T-cell (primary cell): ENCODE results near the gene IL17RA. TPM values are rescaled to one million over a fixed set of nuclear protein-coding genes. Genes with fewer than 3 reads are reported as not detected.

Experiments
- ATAC-seq, 4 experiments: fragments of 200-7000 bp in 3 of 4; fragments of 150-1000 bp in 1 of 4; cut with Tn5 transposase; replicated peaks in 1 of 4; 1 replicate in 3 of 4; 2 replicates in 1 of 4; pipeline ENCODE4 v1.10.0; 2021; ENCODE audit warnings: moderate library complexity in 3 of 4, mild to moderate bottlenecking in 2 of 4, moderate number of reproducible peaks in 1 of 4
- CTCF ChIA-PET, 2 donors: fragments of 300-600 bp; sonication (Branson Sonifier 250); formaldehyde crosslinking; loops; one replicate each; lab custom pipeline; 2022; ENCODE audit warnings: antibody characterized with exemption in 2 of 2; lab: Charles Lee
- POLR2A ChIA-PET, 2 donors: fragments of 300-600 bp; sonication (Branson Sonifier 250); formaldehyde crosslinking; loops; one replicate each; lab custom pipeline; 2022; ENCODE audit warnings: antibody characterized with exemption in 2 of 2; lab: Charles Lee
- DNase-seq, 35 experiments: peaks; one replicate each; pipeline versions ENCODE4 v3.0.0 to v3.0.0-alpha.2; 2013 to 2023
- H3K27ac ChIP-seq: one replicate; pipeline ENCODE4 v1.5.1; 2013; ENCODE audit warnings: low read length
- H3K27me3 ChIP-seq, 2 experiments: replicated peaks in 1 of 2; 1 replicate in 1 of 2; 2 replicates in 1 of 2; pipeline versions ENCODE4 v1.6.1 to v1.7.0; 2013; ENCODE audit warnings: low read length in 1 of 2, mixed read lengths in 1 of 2; ENCODE audit not compliant: control insufficient read depth in 2 of 2, insufficient read depth in 2 of 2; ENCODE audit errors: extremely low read depth in 1 of 2
- H3K36me3 ChIP-seq, 2 donors: 1 replicate in 1 of 2; 2 replicates in 1 of 2; pipeline versions ENCODE4 v1.6.1 to v1.7.0; 2013; ENCODE audit warnings: low read length in 1 of 2; ENCODE audit not compliant: control insufficient read depth in 2 of 2, insufficient read depth in 1 of 2; ENCODE audit errors: extremely low read depth in 1 of 2
- H3K4me1 ChIP-seq, 2 experiments: 1 replicate in 1 of 2; 2 replicates in 1 of 2; pipeline versions ENCODE4 v1.6.1 to v1.7.0; 2013; ENCODE audit warnings: low read length in 2 of 2, mixed read lengths in 1 of 2; ENCODE audit not compliant: insufficient read depth in 2 of 2, control insufficient read depth in 1 of 2; ENCODE audit errors: extremely low read depth in 1 of 2
- H3K4me3 ChIP-seq, 2 donors: 1 replicate in 1 of 2; 2 replicates in 1 of 2; pipeline versions ENCODE4 v1.5.1 to v1.7.0; 2013; ENCODE audit warnings: mild to moderate bottlenecking in 2 of 2, low read length in 1 of 2, moderate library complexity in 1 of 2; ENCODE audit not compliant: control insufficient read depth in 1 of 2; ENCODE audit errors: extremely low read depth in 1 of 2
- H3K9me3 ChIP-seq: 2 replicates; pipeline ENCODE4 v1.7.0; 2013
- H3K27ac Mint-ChIP-seq, 2 donors: one replicate each; pipeline ENCODE4 v1.8.0; 2020 to 2021; ENCODE audit warnings: mild to moderate bottlenecking in 2 of 2, mixed read lengths in 2 of 2
- H3K27me3 Mint-ChIP-seq, 2 donors: one replicate each; pipeline ENCODE4 v1.8.0; 2021 to 2022; ENCODE audit warnings: mixed read lengths in 2 of 2
- H3K36me3 Mint-ChIP-seq: one replicate; pipeline ENCODE4 v1.8.0; 2021; ENCODE audit warnings: mixed read lengths
- H3K4me1 Mint-ChIP-seq, 3 donors: one replicate each; pipeline ENCODE4 v1.8.0; 2020 to 2022; ENCODE audit warnings: mixed read lengths in 3 of 3, mild to moderate bottlenecking in 1 of 3
- H3K4me3 Mint-ChIP-seq, 3 donors: one replicate each; pipeline ENCODE4 v1.8.0; 2020 to 2022; ENCODE audit warnings: mild to moderate bottlenecking in 3 of 3, mixed read lengths in 3 of 3, moderate library complexity in 3 of 3
- H3K9me3 Mint-ChIP-seq, 3 donors: one replicate each; pipeline ENCODE4 v1.8.0; 2020 to 2022; ENCODE audit warnings: mixed read lengths in 3 of 3
- WGBS: methylation state at CpG from one replicate; pipeline ENCODE4 v1.1.5; 2013; ENCODE audit warnings: missing lambda C conversion rate; ENCODE audit not compliant: insufficient coverage; 5-methylcytosine and 5-hydroxymethylcytosine counted together
- total RNA-seq, 35 experiments: library from RNA in 6 of 35; stranded (reverse) in 6 of 35; fragments of 120-200 nt in 1 of 35; gene quantifications; one replicate each; pipeline versions ENCODE4 v1.2.1 to v1.2.4 and lab custom pipeline; 2013 to 2026

The IL17RA gene
- total RNA-seq, 5 donors from 2014 or later (not counting 1 experiment from before 2014, with no cell fraction given), result 38.8 to 72.7 (median 61.8) TPM

GRCh38 chr22:17086788-17087497 is 2.1 kb downstream of the IL17RA start:
- peak in 3 of 35 experiments; percentile 10 to 49 (median 35) for DNase-seq
- H3K9me3 ChIP-seq, result no peaks in the 10 kb centered on the region

DNA sequence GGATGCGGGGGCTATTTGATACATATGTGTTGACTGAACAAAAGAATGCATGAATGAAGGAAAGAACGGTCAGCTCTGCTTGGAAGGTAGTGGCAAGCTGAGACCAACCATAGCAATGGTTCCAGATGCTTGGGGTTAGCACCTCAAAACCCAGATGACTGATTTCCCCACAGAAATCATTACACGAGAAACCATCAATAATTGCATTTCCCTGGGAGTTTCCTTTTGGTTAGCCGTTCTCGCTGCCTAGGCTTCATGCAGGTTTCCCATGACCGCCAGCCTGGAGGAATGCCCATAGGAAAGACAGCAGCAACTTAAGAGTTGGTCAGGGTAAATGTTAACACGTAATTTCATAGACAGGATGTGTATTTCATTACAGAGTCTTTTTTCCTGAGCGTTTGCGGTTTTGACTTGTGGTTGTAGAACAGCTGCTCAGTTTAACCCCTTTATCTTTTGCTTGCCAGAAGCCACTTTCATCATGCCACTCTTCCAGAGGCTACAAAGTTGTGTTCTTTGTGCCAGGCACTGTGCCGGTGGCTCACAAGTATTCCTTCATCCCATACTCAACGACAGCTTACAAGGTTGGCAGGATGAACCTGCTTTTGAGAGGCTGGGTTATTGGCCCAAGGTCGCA is 2.8 kb downstream of the IL17RA start:
- peaks cover 7% of the 10 kb centered on the region for H3K36me3 Mint-ChIP-seq
- H3K9me3 Mint-ChIP-seq, result no peaks in the 10 kb centered on the region
- peaks cover 70 to 75% (median 70%) of the 10 kb centered on the region in 3 donors for H3K4me1 Mint-ChIP-seq
- ATAC-seq (peak; percentile 14 to 43 (median 28)), DNase-seq (peak in 28 of 35 experiments; percentile 17 to 81 (median 43))
- POLR2A ChIA-PET, result interaction anchor here in 1 of 2 donors (0.6 kb wide), 1 partner anchor 104 kb away, joined by 6 read pairs; no protein-coding TSS in a partner anchor
- H3K9me3 ChIP-seq, result no peaks in the 10 kb centered on the region
- CTCF ChIA-PET, result interaction anchor here (0.6 to 2.2 kb wide), 3 partner anchors 84 to 422 kb away, joined by 5 to 9 read pairs (median 5); no protein-coding TSS in a partner anchor
- peak overlapping the region; percentile 98 for H3K27ac Mint-ChIP-seq
- H3K27me3 ChIP-seq, result no peaks in the 10 kb centered on the region
- H3K27ac ChIP-seq, result peak overlapping the region; percentile 13
- H3K36me3 ChIP-seq, result no peaks in the 10 kb centered on the region
- 0% methylated on average over 4 of the region's 12 CpGs for WGBS
- peak overlapping the region; percentile 93 to 96 (median 93) for H3K4me3 Mint-ChIP-seq
- peaks cover 41 to 71% of the 10 kb centered on the region in 2 experiments for H3K4me1 ChIP-seq
- peak overlapping the region; percentile 82 to 85 for H3K4me3 ChIP-seq
- no peaks in the 10 kb centered on the region for H3K27me3 Mint-ChIP-seq

More at GRCh38 chr22:17086788-17087497, 2.1 kb downstream of the IL17RA start:
- ATAC-seq, result no peak
- 72% methylated on average over 7 of the region's 10 CpGs for WGBS
- H3K4me1 Mint-ChIP-seq, result peaks cover 63 to 68% (median 63%) of the 10 kb centered on the region in 3 donors
- peaks cover 7% of the 10 kb centered on the region for H3K36me3 Mint-ChIP-seq
- H3K4me1 ChIP-seq, result peaks cover 38 to 66% of the 10 kb centered on the region in 2 experiments
- H3K27ac ChIP-seq, result peak overlapping the region; percentile 28
- H3K36me3 ChIP-seq, result no peaks in the 10 kb centered on the region
- H3K4me3 ChIP-seq, result peak overlapping the region; percentile 82 to 85
- no peaks in the 10 kb centered on the region for H3K27me3 ChIP-seq
- no peaks in the 10 kb centered on the region for H3K27me3 Mint-ChIP-seq
- ChIA-PET CTCF (interaction anchor here (1.3 to 2.2 kb wide), 2 partner anchors 85 kb away, joined by 5 to 9 read pairs; no protein-coding TSS in a partner anchor), POLR2A (no interaction called here)
- H3K27ac Mint-ChIP-seq, result peak overlapping the region; percentile 98
- H3K9me3 Mint-ChIP-seq, result no peaks in the 10 kb centered on the region
- H3K4me3 Mint-ChIP-seq, result peak overlapping the region; percentile 93 to 96 (median 93)

DNA sequence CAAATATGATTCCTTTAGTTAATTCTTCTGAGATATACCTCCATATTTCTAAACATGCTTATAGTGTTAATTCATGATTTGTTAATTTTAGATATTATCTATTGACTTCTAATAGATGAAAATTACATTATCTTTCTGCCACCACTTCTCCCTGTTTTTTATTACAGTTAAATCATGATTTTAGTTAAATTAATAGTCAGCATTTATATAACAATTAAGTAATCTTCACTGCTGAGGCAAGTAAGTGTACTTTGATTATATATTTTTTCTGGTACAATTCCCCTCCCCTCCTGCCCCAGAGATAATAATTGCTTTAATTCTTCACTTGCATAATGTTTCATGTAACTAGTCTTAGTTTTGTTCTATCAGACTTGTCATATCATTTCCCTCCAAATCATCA is 5.8 kb downstream of the IL17RA start:
- POLR2A ChIA-PET, result no interaction called here
- no peaks in the 10 kb centered on the region for H3K27me3 ChIP-seq
- H3K27ac Mint-ChIP-seq, result peak overlapping the region; percentile 70 to 78
- H3K4me3 Mint-ChIP-seq, result peak overlapping the region in 2 of 3 donors; percentile 9 to 96
- CTCF ChIA-PET, result no interaction called here
- H3K9me3 Mint-ChIP-seq, result no peaks in the 10 kb centered on the region
- no peak for DNase-seq
- peaks cover 11% of the 10 kb centered on the region for H3K36me3 Mint-ChIP-seq
- H3K27ac ChIP-seq, result no peak overlapping the region
- no peak overlapping the region for H3K4me3 ChIP-seq
- peaks cover 86 to 93% (median 90%) of the 10 kb centered on the region in 3 donors for H3K4me1 Mint-ChIP-seq
- no peaks in the 10 kb centered on the region for H3K9me3 ChIP-seq
- no peaks in the 10 kb centered on the region for H3K27me3 Mint-ChIP-seq
- no peak for ATAC-seq
- H3K4me1 ChIP-seq, result peaks cover 60 to 68% of the 10 kb centered on the region in 2 experiments
- H3K36me3 ChIP-seq, result peaks cover 0 to 1% of the 10 kb centered on the region in 2 donors

DNA sequence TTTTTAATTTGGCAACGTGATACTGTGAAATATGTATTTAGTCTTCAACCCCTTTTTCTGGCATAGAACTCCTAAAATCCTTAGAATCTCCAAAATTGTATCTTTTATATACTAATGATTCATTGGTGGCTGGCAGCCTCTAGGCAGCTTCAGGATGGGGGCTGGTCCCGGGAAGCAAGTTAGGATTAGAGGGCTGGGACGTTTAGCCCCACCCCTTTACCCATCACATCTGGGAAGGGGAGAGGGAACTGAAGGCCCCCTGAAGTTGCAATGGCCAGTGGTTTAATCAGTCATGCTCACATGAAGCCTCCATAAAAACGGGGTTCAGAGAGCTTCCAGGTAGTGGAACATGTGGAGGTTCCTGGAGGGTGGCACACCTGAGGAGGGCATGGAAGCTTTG is 7.1 kb downstream of the IL17RA start:
- peaks cover 12% of the 10 kb centered on the region for H3K36me3 Mint-ChIP-seq
- WGBS, result no CpG with 5 or more reads among the region's 4 CpGs
- peak overlapping the region; percentile 66 to 74 for H3K27ac Mint-ChIP-seq
- peaks cover 68% of the 10 kb centered on the region in 2 experiments for H3K4me1 ChIP-seq
- H3K27me3 Mint-ChIP-seq, result no peaks in the 10 kb centered on the region
- DNase-seq, result no peak
- peaks cover 0 to 7% of the 10 kb centered on the region in 2 donors for H3K36me3 ChIP-seq
- H3K4me3 ChIP-seq, result no peak overlapping the region
- peak overlapping the region in 1 of 3 donors; percentile 96 for H3K4me3 Mint-ChIP-seq
- H3K27me3 ChIP-seq, result no peaks in the 10 kb centered on the region
- ChIA-PET POLR2A (no interaction called here), CTCF (no interaction called here)
- no peak overlapping the region for H3K27ac ChIP-seq
- peaks cover 90 to 93% (median 91%) of the 10 kb centered on the region in 3 donors for H3K4me1 Mint-ChIP-seq
- no peaks in the 10 kb centered on the region for H3K9me3 ChIP-seq
- H3K9me3 Mint-ChIP-seq, result no peaks in the 10 kb centered on the region
- ATAC-seq, result no peak

DNA sequence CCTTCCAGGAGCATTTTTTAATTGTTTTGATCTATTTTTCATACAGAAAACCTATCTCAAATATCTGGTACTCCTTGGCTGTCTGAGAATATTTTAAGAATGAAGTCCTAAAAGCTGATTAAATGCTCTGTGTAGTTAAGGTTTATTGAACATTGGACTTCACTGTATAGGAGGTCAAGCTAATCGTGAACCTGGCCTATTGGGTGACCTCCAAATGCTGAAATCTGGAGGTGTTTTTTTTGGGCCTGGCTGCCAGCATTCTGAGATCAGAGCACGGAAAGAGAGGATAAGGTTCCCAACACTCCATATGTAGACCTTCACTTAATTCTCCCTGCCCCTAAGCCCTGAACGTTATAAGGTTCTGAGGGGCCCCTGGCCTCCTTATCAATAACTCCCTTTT is 8.3 kb downstream of the IL17RA start:
- Mint-ChIP-seq H3K9me3 (no peaks in the 10 kb centered on the region), H3K4me1 (peaks cover 90 to 93% (median 91%) of the 10 kb centered on the region in 3 donors), H3K27ac (peak overlapping the region; percentile 44 to 74), H3K4me3 (peak overlapping the region in 1 of 3 donors; percentile 96), H3K27me3 (no peaks in the 10 kb centered on the region), H3K36me3 (peaks cover 17% of the 10 kb centered on the region)
- no peak for ATAC-seq
- no peaks in the 10 kb centered on the region for H3K9me3 ChIP-seq
- POLR2A ChIA-PET, result no interaction called here
- no peak for DNase-seq
- H3K27me3 ChIP-seq, result no peaks in the 10 kb centered on the region
- WGBS, result 78% methylated on average over 1 of the region's 3 CpGs
- CTCF ChIA-PET, result no interaction called here
- peaks cover 67 to 71% of the 10 kb centered on the region in 2 experiments for H3K4me1 ChIP-seq
- peaks cover 0 to 17% of the 10 kb centered on the region in 2 donors for H3K36me3 ChIP-seq
- no peak overlapping the region for H3K4me3 ChIP-seq
- no peak overlapping the region for H3K27ac ChIP-seq

DNA sequence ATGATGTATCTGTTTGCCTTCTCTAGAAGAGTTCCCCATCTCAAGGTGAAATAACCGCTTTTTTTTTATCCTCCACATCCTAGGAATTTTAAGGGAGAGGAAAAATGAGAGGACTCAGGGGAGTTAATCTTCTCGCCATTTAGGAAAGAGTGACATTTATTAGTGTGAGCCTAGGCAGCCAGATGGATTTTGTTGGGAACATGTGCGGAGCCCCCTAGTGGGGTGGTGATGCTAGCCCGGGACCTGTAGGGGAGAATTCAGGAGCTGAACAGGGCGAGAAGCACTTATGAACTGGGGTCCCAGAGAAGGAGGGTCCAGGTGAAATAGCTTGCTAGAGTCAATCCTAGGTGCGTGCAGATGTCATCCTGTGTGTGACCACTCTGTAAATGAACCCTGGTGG is 10.7 kb downstream of the IL17RA start:
- H3K9me3 ChIP-seq, result no peaks in the 10 kb centered on the region
- H3K9me3 Mint-ChIP-seq, result no peaks in the 10 kb centered on the region
- H3K4me1 ChIP-seq, result peaks cover 71 to 79% of the 10 kb centered on the region in 2 experiments
- H3K27me3 Mint-ChIP-seq, result no peaks in the 10 kb centered on the region
- H3K27ac Mint-ChIP-seq, result peak overlapping the region; percentile 39 to 71
- WGBS, result 100% methylated on average over 5 of the region's 6 CpGs
- DNase-seq (no peak), ATAC-seq (no peak)
- CTCF ChIA-PET, result interaction anchor here in 1 of 2 donors (1.1 kb wide), 1 partner anchor 15 kb away, joined by 3 read pairs; no protein-coding TSS in a partner anchor
- H3K27me3 ChIP-seq, result no peaks in the 10 kb centered on the region
- peaks cover 94 to 97% (median 96%) of the 10 kb centered on the region in 3 donors for H3K4me1 Mint-ChIP-seq
- no peak overlapping the region for H3K4me3 ChIP-seq
- peaks cover 38% of the 10 kb centered on the region for H3K36me3 Mint-ChIP-seq
- peak overlapping the region in 1 of 3 donors; percentile 24 for H3K4me3 Mint-ChIP-seq
- peaks cover 3 to 37% of the 10 kb centered on the region in 2 donors for H3K36me3 ChIP-seq
- POLR2A ChIA-PET, result interaction anchor here (0.6 kb wide), 2 partner anchors 17 to 273 kb away, joined by 3 to 22 read pairs; no protein-coding TSS in a partner anchor
- no peak overlapping the region for H3K27ac ChIP-seq
